Kidney glomerular epithelial cell (primary cell): Measurements from ENCODE around the gene IFNB1.

Experiments
- DNase-seq: peaks from one replicate; lab custom pipeline; 2025; lab: John Stamatoyannopoulos, UW

IFNB1 gene

GRCh38 chr9:21070171-21070571 is 7.6 kb downstream of the IFNB1 start:
- peak; percentile 95 for DNase-seq

- no peak for DNase-seq
Measured at GRCh38 chr9:21060919-21061561, 16.7 kb downstream of the IFNB1 start.

- DNase-seq, result no peak
Measured at GRCh38 chr9:21056931-21057330, 20.8 kb downstream of the IFNB1 start.

GRCh38 chr9:21053851-21054250 is 23.9 kb downstream of the IFNB1 start:
- DNase-seq, result no peak

GRCh38 chr9:21047281-21047691 is 30.5 kb downstream of the IFNB1 start:
- no peak for DNase-seq

- DNase-seq, result no peak
Measured at GRCh38 chr9:21043841-21044240, 33.9 kb downstream of the IFNB1 start.

GRCh38 chr9:21042466-21042865 is 35.3 kb downstream of the IFNB1 start:
- DNase-seq, result no peak

- no peak for DNase-seq
Measured at GRCh38 chr9:21039302-21039701, 38.4 kb downstream of the IFNB1 start.

GRCh38 chr9:21037278-21037677 is 40.5 kb downstream of the IFNB1 start:
- DNase-seq, result no peak

GRCh38 chr9:21031808-21032183 is 45.9 kb downstream of the IFNB1 start:
- DNase-seq, result no peak

- DNase-seq, result peak; percentile 44
Measured at GRCh38 chr9:21031091-21031807, 46.5 kb downstream of the IFNB1 start, which contains the start of gene HACD4. HACD4 (minus strand) TSS chr9:21031640; CDS start chr9:21031590, 50 bp downstream.

GRCh38 chr9:21030389-21031035 is 47.2 kb downstream of the IFNB1 start:
- DNase-seq, result peak; percentile 70

- no peak for DNase-seq
Measured at GRCh38 chr9:21029661-21030060, 48.1 kb downstream of the IFNB1 start.

- DNase-seq, result no peak
Measured at GRCh38 chr9:21028466-21028865, 49.3 kb downstream of the IFNB1 start.

GRCh38 chr9:21027295-21027694 is 50.4 kb downstream of the IFNB1 start:
- DNase-seq, result no peak
